Adrenal gland (tissue), 5 donors: ENCODE data around the gene MACF1.

Source experiments
- POLR2A ChIP-seq, 2 donors: fragments of 450-650 bp; IDR thresholded peaks; one replicate each; pipeline ENCODE4 v1.6.1; 2017; ENCODE audit warnings: antibody characterized with exemption in 2 of 2, mild to moderate bottlenecking in 2 of 2, moderate library complexity in 1 of 2
- TF ChIP-seq, protein P1 (sequence below), 6 experiments: fragments of 450-650 bp in 4 of 6; fragments of 200-600 bp in 2 of 6; sonication (generic) in 1 of 6; IDR thresholded peaks; 1 replicate in 5 of 6; 2 replicates in 1 of 6; pipeline versions ENCODE4 v1.5.1 to v1.8.0; 2016 to 2021; ENCODE audit warnings: antibody characterized with exemption in 6 of 6, mild to moderate bottlenecking in 2 of 6, moderate library complexity in 1 of 6
- donor health status: DM: no; HTN: no; CAD: no.

- TF ChIP-seq, protein P1, sequence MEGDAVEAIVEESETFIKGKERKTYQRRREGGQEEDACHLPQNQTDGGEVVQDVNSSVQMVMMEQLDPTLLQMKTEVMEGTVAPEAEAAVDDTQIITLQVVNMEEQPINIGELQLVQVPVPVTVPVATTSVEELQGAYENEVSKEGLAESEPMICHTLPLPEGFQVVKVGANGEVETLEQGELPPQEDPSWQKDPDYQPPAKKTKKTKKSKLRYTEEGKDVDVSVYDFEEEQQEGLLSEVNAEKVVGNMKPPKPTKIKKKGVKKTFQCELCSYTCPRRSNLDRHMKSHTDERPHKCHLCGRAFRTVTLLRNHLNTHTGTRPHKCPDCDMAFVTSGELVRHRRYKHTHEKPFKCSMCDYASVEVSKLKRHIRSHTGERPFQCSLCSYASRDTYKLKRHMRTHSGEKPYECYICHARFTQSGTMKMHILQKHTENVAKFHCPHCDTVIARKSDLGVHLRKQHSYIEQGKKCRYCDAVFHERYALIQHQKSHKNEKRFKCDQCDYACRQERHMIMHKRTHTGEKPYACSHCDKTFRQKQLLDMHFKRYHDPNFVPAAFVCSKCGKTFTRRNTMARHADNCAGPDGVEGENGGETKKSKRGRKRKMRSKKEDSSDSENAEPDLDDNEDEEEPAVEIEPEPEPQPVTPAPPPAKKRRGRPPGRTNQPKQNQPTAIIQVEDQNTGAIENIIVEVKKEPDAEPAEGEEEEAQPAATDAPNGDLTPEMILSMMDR (IDR thresholded peaks at IDR 0.05), result no peak
- no peak for TF ChIP-seq POLR2A (IDR thresholded peaks at IDR 0.05)
Measured at GRCh38 chr1:39478126-39478915, 273.8 kb downstream of the MACF1 start.
